GM19468 (cell line): ENCODE results near the gene LEMD1.

Experiments
- ATAC-seq: cut with Tn5 transposase; IDR thresholded peaks from one replicate; pipeline ENCODE4 v1.9.1; 2021; ENCODE audit warnings: mild to moderate bottlenecking, moderate library complexity, moderate number of reproducible peaks; ENCODE audit not compliant: unreplicated experiment; ENCODE audit errors: extremely low read depth

LEMD1 gene

DNA sequence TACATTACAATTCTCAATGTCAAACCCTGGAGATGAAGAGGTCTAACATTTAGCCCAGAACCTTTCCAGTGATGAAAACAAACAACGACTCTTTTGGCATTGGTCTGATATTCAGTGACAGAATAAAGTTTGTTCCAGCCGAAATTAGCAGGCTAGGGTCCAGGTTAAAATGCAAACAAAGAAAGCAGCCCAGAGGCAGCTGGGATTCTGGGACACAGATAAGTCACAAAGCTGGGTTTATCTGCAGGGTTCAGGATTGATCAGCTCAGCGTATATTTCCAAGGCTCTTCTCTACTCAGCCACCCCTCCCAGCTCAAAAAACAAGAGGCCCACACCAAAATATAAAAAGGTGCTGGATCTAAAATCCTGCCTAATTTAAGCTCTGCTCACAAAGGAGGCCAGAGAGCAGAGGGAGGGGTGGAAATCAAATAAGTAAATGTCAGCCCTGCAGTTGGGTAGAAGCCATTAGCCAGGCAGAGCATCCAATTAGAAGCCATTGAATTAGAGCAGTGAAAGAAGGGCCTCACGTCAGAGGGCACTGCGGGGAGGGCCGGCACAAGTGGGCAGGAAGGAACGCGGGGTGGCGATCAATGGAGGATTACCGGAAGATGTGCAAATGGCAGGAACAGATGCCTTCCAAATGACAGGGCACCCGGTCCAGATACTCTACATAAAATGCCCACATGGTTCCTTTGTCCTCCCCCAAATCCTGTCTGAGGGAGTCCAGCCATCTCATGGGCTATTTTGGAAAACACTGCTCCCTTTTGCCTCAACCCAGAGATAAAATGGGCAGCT lies 61.9 kb downstream of the LEMD1 start:
- no peak for ATAC-seq

- no peak for ATAC-seq
Measured at GRCh38 chr1:205358579-205358978, 63.3 kb downstream of the LEMD1 start.

DNA sequence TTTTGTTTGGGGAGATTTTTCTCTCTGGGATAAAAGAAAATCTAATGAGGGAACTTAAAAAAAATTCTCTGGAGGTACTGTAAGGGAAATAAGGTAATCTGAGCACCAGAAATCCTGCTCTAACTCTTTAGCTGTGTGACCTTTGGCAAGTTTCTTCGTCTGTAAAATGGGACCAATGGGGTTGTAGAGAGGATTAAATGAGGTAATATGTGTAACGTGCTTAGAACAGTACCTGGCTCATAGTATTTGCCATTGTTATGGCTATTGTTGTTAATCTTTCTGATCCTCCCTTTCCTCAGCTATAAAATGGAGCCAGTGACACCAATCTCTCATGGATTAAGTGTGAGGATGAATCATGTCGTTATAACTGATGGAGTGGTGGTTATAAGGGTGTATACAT lies 64.3 kb downstream of the LEMD1 start:
- no peak for ATAC-seq

DNA sequence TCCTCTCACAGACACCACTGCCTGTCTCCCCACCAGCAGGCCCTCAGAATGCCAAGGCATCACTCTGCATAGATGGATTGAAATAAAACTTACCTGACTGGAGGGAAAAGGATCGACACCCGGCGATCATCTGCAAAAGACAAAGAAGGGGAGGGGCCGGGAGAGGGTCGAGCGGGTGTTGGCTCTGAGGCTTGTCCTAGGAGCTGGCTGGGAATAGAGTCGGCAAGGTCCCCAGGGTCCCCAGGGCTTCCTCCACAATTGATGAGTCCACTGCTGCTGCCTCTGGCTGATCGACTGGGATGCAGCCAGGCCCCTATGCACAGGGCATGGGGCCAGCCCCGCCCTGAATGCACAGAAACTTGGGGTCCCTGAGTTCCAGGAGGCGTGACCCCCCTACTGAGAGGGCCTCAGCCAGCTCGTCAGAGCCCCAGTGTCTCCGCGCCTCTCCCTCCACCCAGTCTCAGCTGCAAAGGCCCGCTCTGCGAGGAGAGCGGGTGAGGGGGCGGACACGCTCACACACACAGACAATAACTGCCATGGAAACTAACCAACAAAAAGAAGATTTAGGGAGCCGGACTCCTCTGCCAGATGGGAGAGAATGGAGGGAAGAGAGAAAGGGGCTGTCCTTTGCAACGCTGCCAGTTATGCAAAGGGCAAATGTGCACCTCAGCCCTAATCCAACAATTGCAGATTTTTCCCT lies 65.3 kb downstream of the LEMD1 start, which contains the start of gene KLHDC8A:
Gene KLHDC8A (minus strand): TSS at position 483 of the 700 bp plus-strand sequence. CDS start 13,318 bp downstream, outside the sequence.
- no peak for ATAC-seq

DNA sequence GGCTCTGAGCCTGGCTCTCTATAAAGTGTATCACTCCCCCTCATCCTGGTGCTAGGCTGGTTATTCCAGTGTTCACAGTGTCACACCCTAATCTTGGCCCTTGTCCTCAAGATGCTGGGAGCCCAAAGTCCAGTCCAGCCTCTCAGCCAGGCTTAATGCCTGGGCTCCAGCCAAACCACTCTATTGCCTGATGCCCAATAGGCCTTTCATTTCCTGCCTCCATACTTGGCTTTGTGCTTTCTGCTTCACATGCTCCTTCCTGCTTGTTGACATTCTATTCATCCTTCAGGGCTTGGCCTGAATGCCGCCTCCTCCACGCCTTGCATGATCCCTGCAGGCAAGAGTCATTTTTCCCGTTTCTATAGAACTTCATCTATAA lies 66.8 kb downstream of the LEMD1 start:
- no peak for ATAC-seq

DNA sequence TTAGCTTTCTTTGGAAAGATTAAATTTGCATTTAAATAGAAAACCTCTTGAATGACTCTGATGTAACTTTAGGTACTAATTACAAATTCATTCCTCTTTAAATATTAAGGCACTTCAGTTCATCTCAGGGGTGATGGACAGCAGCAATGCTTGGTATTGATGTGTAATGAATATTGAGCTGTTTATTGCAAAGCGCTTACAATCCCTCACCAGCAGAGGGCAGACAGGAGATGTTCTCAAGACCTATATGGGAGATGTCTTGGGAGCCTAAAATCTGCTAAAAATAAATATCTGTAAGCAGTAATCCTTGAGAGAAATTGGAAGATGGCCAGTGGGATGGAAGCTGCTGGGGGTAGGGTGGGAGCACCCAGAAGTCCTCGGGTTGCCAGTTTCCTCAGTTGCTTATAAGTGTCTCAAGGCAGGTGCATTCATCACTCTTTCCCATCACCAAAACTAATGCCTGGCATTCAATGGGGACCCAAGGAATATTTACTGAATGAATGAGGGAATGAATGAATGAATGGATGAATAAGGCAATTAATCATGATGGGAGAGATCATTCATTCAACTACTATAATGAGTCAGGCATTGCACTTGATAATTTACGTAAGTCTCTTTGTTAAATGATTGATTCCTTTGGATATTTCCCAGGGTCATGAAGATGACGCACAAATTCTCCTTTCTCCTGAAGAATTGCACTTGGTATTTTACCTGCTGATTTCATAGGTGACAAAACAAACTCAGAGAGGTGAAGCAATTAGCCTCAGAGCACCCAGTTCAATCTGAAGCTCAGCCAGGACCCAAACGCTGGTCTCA lies 67.4 kb downstream of the LEMD1 start:
- ATAC-seq = no peak

DNA sequence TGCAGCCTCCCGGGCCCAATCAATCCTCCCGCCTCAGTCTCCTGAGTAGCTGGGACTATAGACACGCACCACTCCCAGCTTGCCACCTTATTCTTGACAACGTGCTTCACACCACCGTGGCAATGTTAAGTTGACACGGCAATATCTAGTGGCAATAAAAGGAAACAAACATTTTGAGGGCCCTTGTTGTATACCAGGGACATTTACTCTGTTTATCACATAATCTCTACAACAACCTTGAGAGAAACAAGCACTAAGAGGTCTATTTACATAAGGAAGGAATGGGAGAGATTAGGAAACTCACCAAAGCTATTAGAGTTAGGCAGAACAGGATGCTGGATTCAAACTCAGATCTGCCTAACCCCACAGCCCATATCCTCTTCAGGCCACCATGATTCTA lies 68.2 kb downstream of the LEMD1 start:
- no peak for ATAC-seq

DNA sequence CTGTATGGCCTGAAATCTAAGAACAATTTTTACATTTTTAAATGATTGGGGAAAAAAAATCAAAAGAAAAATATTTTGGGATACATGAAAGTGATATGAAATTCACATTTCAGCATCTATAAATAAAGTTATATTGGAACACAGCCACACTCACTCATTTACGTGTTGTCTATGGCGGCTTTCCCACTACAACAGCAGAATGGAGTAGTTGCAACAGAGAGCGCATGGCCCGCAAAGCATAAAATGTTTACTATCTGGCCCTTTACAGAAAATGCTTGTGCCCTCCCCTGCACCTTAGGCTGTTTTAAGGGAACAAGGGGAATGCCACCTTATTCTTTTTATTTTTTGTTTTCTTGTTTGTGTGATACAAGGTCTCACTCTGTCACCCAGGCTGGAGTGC lies 68.7 kb downstream of the LEMD1 start:
- no peak for ATAC-seq

DNA sequence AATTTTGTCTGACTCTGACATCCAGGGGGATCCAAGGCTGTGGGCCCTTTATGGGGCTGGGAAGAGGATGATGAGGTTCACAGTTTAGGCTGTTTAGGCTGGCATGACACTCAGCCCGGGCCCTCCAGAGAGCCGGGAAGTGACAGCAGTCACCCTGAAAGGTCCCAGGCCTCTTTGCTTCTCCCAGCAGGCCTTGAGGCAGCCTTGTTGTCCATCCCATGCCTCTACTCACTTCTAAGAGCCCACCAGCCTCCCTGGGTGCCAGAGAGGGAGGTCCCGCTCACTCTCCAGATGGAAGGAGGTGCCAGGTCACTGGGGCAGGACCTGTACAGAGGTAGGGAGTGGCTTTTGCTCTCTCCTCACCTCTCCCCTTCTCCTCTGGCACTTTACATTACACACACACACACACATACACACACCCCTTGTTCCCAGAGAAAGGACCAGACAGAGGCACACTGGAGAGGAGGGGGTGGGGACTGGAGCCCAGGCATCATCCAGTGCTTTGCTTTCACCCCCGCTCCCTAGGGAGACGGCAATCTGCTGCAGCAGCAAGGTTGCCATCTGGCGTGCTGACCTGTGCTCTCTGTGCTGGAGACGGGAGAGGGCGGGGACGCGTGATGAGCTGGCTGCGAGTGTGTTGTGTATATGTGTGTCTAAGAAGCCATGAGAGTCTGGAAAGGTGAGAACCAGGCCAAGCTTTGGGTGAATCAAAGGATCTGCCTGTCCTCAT lies 69.7 kb downstream of the LEMD1 start:
- ATAC-seq = no peak

DNA sequence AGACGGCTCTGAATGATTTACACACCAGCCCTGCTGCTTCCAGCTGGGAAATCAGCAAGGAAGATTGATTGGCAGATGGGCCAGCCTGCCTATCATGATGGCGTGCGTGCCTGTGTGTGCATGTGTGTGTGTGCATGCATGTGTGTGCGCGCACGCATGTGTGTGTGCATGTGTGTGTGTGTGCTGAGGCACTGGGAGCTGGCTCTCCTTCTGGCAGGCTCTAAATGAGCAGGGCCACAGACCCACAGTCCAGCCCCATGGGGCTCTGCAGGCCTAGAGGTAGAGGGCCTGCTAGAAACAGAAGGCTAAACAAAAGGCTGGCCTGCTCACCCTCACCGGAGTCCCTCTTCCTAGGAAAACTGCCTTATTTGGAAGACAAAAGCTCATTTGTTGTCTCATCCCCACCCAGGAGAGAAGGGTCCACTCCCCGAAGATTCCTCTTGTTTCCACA lies 71.1 kb downstream of the LEMD1 start:
- no peak for ATAC-seq

GRCh38 chr1:205350124-205350523 lies 71.7 kb downstream of the LEMD1 start:
- ATAC-seq = no peak

- no peak for ATAC-seq
Measured at GRCh38 chr1:205348554-205349487, 73.0 kb downstream of the LEMD1 start.

DNA sequence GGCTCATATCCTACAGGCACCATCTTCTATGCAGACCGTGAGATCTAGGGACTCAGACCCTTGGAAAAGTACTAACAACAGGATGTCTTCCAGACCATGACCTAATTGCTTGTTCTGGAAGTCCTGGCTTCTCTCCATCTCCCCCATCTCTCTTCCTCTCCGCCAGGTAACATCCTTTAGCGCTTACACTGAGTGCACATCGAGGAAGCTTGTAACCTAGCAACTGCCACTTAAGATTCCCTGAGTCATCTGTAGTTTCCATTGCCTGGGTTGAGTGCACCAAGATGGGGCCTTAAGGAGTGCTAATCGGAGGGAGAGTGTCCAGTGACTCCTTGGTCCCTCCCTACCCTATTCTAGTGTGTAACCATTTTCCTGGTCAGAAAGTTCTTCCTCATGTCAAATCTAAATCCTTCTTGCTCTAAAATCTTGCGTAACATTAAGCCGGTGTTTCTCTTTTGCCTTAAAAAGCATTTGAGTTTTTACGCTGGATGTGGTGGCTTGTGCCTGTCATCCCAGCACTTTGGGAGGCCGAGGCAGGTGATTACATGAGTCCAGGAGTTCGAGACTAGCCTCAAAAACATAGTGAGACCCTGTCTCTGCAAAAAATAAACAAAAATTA lies 74.8 kb downstream of the LEMD1 start:
- ATAC-seq = no peak

DNA sequence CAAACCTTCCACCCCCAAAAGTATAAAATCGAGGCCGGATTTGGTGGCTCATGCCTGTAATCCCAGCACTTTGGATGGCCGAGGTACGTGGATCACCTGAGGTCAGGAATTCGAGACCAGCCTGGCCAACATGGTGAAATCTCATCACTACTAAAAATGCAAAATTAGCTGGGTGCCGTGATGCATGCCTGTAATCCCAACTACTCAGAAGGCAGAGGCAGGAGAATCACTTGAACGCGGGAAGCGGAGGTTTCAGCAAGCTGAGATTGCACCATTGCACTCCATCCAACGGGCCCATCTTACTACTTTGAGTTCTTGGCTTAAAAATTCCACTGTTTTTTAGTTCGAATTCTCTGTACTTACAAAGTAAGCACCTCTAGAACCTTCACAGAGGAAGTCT lies 76.1 kb downstream of the LEMD1 start:
- ATAC-seq = no peak

- ATAC-seq = no peak
Measured at GRCh38 chr1:205344066-205344928, 77.6 kb downstream of the LEMD1 start.

DNA sequence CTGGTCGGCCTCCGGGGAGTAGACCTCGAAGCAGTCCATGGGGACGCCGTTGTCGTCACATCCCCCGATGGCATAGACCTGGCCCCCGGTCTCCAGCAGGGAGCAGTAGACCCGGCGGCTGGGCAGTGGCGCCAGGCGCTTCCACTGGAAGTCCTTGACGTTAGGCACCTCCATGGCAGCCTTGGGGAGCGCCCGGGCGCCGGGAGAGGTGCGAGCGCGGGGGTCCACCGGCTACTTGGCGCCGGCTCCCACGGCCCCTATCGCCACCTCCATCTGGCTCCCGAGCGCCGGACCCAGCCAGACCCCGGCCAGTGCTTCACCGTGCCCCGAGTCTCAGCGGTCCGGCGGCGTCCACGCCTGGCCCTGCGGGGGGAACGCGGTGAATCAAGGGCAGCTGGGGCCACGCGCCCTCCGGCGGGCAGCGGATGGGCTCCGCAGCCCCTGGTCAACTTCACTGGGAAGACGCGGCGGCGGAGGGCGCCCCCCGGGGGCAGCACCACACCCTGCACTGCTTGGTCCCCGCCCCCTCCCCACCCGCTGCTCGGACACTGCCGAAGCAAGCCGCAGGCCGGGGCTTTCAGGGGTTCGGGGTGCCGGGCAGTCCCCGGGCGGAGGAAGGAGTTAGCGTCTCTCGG lies 78.3 kb downstream of the LEMD1 start:
- ATAC-seq = no peak

GRCh38 chr1:205342986-205343385 lies 78.9 kb downstream of the LEMD1 start:
- ATAC-seq = no peak
